Femur (tissue), 1 donor: ENCODE results near the gene VSX1.

Source experiments
- DNase-seq: peaks from one replicate; pipeline ENCODE4 v3.0.0-alpha.2; 2017

VSX1 gene

GRCh38 chr20:25085756-25086495 lies 4.0 kb upstream of the VSX1 start:
- DNase-seq, result no peak

- no peak for DNase-seq
These were observed 2.8 kb upstream of the VSX1 start for GRCh38 chr20:25084626-25085187.

GRCh38 chr20:25083773-25084625 lies 2.1 kb upstream of the VSX1 start:
- DNase-seq, result no peak

- no peak for DNase-seq
These were observed 1.3 kb upstream of the VSX1 start for GRCh38 chr20:25083141-25083772.

GRCh38 chr20:25082498-25082873 lies 545 bp upstream of the VSX1 start:
- DNase-seq, result no peak

GRCh38 chr20:25081065-25081729 lies 744 bp downstream of the VSX1 start:
- peak; percentile 38 for DNase-seq

- no peak for DNase-seq
These were observed 2.8 kb downstream of the VSX1 start for GRCh38 chr20:25079171-25079570.

- no peak for DNase-seq
These were observed 3.3 kb downstream of the VSX1 start for GRCh38 chr20:25078662-25079061.

- no peak for DNase-seq
These were observed 4.3 kb downstream of the VSX1 start for GRCh38 chr20:25077610-25078169.

GRCh38 chr20:25076731-25077609 lies 5.0 kb downstream of the VSX1 start:
- no peak for DNase-seq

GRCh38 chr20:25076201-25076600 lies 5.7 kb downstream of the VSX1 start:
- no peak for DNase-seq

- DNase-seq, result no peak
These were observed 8.4 kb downstream of the VSX1 start for GRCh38 chr20:25073544-25073943.

- no peak for DNase-seq
These were observed 9.6 kb downstream of the VSX1 start for GRCh38 chr20:25072226-25072811.

GRCh38 chr20:25071734-25072133 lies 10.2 kb downstream of the VSX1 start:
- DNase-seq, result no peak

GRCh38 chr20:25070821-25071473 lies 11.0 kb downstream of the VSX1 start:
- no peak for DNase-seq

GRCh38 chr20:25067102-25067987 lies 14.6 kb downstream of the VSX1 start:
- peak; percentile 2 for DNase-seq

GRCh38 chr20:25066386-25066785 lies 15.6 kb downstream of the VSX1 start:
- DNase-seq, result peak; percentile 13

GRCh38 chr20:25065625-25066338 lies 16.2 kb downstream of the VSX1 start:
- peak; percentile 76 for DNase-seq
